ENCODE measurements around the gene LEPR.
A peak's percentile ranks its signal among the peaks of the same experiment; 100 is the strongest.

LEPR gene

DNA sequence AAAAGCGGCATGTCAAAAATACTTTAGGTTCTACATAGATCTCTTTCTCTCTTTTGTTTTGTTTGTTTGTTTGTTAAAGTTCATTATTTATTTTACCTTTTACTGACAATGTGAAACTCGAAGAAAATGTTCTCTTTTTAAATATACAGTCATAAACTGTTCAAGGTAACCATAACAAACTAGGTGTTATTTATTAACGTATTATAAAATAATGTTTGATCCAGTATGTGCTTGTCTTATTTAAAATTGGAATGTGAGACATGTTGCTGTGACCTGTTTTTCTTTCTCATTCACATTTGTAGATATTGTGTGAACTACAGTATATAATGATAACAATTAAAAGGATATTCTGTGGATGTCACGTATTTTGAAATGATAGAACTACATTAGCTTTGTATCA is 5.9 kb upstream of the LEPR start:
- no peak for TF ChIP-seq CTCF (IDR thresholded peaks at IDR 0.05; ENCODE audit: low read depth, low read length)
- no peak for DNase-seq
- no peaks in the 10 kb centered on the region; the same call in 1 of the 2 replicates for H3K36me3 ChIP-seq
- no peak overlapping the region for H3K4me3 ChIP-seq (ENCODE audit: low read depth, low read length)
- H3K27ac ChIP-seq, result no peak overlapping the region
- H3K27me3 ChIP-seq (ENCODE audit: insufficient read depth, low read depth, severe bottlenecking), result no peaks in the 10 kb centered on the region
- H3K9me3 ChIP-seq (ENCODE audit: severe bottlenecking), result no peaks in the 10 kb centered on the region

DNA sequence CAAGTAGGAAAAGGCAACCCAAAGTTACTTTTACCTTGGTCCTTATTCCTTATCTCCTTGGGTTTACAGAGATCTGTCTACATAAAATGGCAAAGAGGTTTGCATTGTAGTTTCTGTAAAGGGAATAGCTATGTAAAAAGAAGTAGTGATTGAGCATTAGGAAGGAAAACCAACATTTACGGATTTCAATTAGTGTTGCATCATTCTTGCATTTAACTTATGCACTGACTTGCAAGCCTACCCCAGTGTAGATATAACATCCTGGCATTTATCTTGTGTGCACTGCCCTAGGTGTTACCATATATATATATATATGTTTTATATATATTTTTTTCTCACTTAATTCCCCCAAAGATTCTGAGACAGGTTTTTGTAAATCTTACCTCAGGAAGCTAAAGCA is 3.7 kb upstream of the LEPR start:
- H3K4me3 ChIP-seq (ENCODE audit: low read depth, low read length), result no peak overlapping the region
- H3K9me3 ChIP-seq (ENCODE audit: severe bottlenecking), result no peaks in the 10 kb centered on the region
- no peaks in the 10 kb centered on the region for H3K27me3 ChIP-seq (ENCODE audit: insufficient read depth, low read depth, severe bottlenecking)
- no peak for DNase-seq
- no peak overlapping the region for H3K27ac ChIP-seq
- no peak for TF ChIP-seq CTCF (IDR thresholded peaks at IDR 0.05; ENCODE audit: low read depth, low read length)
- no peaks in the 10 kb centered on the region for H3K36me3 ChIP-seq

- no peak for DNase-seq
- no peak for TF ChIP-seq CTCF (IDR thresholded peaks at IDR 0.05; ENCODE audit: low read depth, low read length)
- H3K4me3 ChIP-seq (ENCODE audit: low read depth, low read length), result no peak overlapping the region
- no peak overlapping the region for H3K27ac ChIP-seq
- H3K27me3 ChIP-seq (ENCODE audit: insufficient read depth, low read depth, severe bottlenecking), result no peaks in the 10 kb centered on the region
- no peaks in the 10 kb centered on the region for H3K9me3 ChIP-seq (ENCODE audit: severe bottlenecking)
- H3K36me3 ChIP-seq, result no peaks in the 10 kb centered on the region
Measured at GRCh38 chr1:65417729-65418128, 2.7 kb upstream of the LEPR start.

DNA sequence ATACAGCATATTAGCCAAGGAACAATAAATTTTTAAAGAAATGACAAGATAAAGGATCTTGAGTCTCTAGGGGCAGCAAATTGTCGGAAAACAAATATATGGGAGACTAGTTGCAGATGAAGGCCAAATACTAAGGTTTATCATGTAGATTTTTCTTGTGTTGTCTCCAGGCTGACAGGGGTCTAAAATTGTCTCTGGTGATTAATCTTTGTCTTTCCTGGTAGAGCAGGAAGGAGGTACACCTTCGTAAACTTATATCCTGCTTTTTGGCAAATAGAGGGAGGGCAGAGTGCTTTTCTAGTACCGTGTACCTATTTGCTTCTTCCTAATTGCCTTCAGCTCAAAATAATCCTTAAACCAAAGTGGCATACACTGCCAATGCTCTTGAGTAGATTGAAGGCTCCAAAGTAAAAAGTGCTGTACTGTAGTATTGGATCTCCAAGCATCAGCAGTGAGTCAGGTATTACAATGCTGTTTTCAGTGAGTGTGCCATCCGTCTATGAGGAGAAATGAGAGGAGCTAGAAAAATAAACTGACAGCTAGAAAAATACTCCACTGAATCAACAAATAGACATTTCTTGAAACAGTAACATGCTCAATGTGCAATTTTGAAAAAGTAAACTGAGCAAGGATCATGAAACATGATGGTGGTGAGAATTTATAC is 1.8 kb upstream of the LEPR start:
- TF ChIP-seq CTCF (IDR thresholded peaks at IDR 0.05; ENCODE audit: low read depth, low read length), result no peak
- H3K27me3 ChIP-seq (ENCODE audit: insufficient read depth, low read depth, severe bottlenecking), result no peaks in the 10 kb centered on the region
- H3K27ac ChIP-seq, result no peak overlapping the region
- no peaks in the 10 kb centered on the region for H3K36me3 ChIP-seq
- H3K9me3 ChIP-seq (ENCODE audit: severe bottlenecking), result no peaks in the 10 kb centered on the region
- DNase-seq, result no peak
- H3K4me3 ChIP-seq (ENCODE audit: low read depth, low read length), result no peak overlapping the region

DNA sequence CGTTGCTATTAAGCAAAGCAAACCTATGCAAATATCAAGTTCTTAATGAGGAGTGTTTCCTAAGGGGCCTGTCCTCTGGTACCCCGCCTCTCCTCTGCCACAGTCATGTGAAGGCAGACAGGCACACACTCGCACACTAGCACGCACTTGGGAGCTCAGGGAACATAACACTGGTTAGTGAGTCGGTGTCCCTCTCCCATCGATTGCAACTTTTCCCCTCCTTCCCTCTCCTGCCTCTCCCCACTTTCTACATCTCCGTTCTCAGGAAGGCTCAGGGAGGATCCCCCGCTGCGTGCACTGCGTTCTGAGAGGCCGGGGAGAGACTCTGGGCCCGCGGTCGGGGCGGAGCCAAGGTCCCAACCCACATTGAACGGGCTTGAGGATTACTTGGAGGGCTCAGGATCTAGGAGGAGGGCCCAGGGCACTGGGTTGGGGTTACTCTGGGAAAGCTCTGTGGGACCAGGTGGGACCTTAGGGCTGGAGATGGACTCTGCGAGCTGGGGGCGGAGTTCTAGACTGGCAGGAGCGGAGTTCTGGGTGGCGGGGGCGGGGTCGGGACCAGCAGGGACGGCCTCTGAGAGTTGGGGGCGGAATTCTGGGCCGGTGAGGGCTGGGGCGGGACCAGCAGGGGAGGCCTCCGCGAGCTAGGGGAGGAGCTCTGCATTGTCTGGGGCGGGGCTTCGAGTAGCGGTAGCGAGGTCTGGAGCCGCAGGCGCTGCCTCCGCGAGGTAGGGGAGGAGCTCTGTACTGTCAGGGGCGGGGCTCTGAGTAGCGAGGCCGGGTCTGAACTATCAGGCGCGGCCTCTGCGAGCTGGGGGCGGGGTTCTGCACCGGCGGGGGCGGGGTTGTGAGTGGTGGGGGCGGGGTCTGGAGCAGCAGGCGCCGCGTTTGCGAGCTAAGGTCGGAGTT is 533 bp upstream of the LEPR start:
- peak overlapping the region; percentile 97 for H3K27ac ChIP-seq
- H3K36me3 ChIP-seq, result no peaks in the 10 kb centered on the region
- peak; percentile 99 for DNase-seq
- no peaks in the 10 kb centered on the region for H3K9me3 ChIP-seq (ENCODE audit: severe bottlenecking)
- H3K27me3 ChIP-seq (ENCODE audit: insufficient read depth, low read depth, severe bottlenecking), result no peaks in the 10 kb centered on the region
- TF ChIP-seq CTCF (IDR thresholded peaks at IDR 0.05; ENCODE audit: low read depth, low read length), result no peak
- peak overlapping the region; percentile 86 for H3K4me3 ChIP-seq (ENCODE audit: low read depth, low read length)
